Activated CD4-positive, CD25-positive, alpha-beta regulatory T cell treated with anti-CD3 and anti-CD28 coated beads, Interleukin-2, amount 50 U/mL, for 16 hours (primary cell): ENCODE measurements around the gene PHF12.
A peak's percentile ranks its signal among the peaks of the same experiment; 100 is the strongest.

ENCODE experiments used
- DNase-seq: peaks from one replicate; pipeline ENCODE4 v3.0.0-alpha.2; 2020; ENCODE audit warnings: low read depth, low spot score

The PHF12 gene

GRCh38 chr17:28951428-28951990, at the start of gene PHF12:
Gene PHF12, minus strand, starts transcription at chr17:28951518. Its CDS starts 558 bp downstream, at chr17:28950960.
- DNase-seq: peak; percentile 100

GRCh38 chr17:29000973-29001372, 49.7 kb upstream of the PHF12 start:
- DNase-seq: no peak

- no peak for DNase-seq
Measured at GRCh38 chr17:28999206-28999605, 47.9 kb upstream of the PHF12 start.

GRCh38 chr17:28997806-28998205, 46.5 kb upstream of the PHF12 start:
- no peak for DNase-seq

GRCh38 chr17:28996554-28997096, 45.3 kb upstream of the PHF12 start:
- no peak for DNase-seq

- no peak for DNase-seq
Measured at GRCh38 chr17:28993645-28994426, 42.5 kb upstream of the PHF12 start.

- no peak for DNase-seq
Measured at GRCh38 chr17:28992625-28993600, 41.6 kb upstream of the PHF12 start.

- no peak for DNase-seq
Measured at GRCh38 chr17:28992185-28992584, 40.9 kb upstream of the PHF12 start.

GRCh38 chr17:28991779-28992178, 40.5 kb upstream of the PHF12 start:
- no peak for DNase-seq

GRCh38 chr17:28989028-28989427, 37.7 kb upstream of the PHF12 start:
- DNase-seq: no peak

- no peak for DNase-seq
Measured at GRCh38 chr17:28988475-28988874, 37.2 kb upstream of the PHF12 start.

GRCh38 chr17:28986714-28987655, 35.7 kb upstream of the PHF12 start:
- no peak for DNase-seq

- DNase-seq: no peak
Measured at GRCh38 chr17:28985950-28986713, 34.8 kb upstream of the PHF12 start.

- no peak for DNase-seq
Measured at GRCh38 chr17:28983286-28984230, 32.2 kb upstream of the PHF12 start.

GRCh38 chr17:28982131-28982793, 30.9 kb upstream of the PHF12 start:
- peak; percentile 42 for DNase-seq

GRCh38 chr17:28978356-28978964, 27.1 kb upstream of the PHF12 start:
- no peak for DNase-seq

- DNase-seq: no peak
Measured at GRCh38 chr17:28977659-28978355, 26.5 kb upstream of the PHF12 start.
